GM19372 (cell line): ENCODE data around the gene PAQR7.
A peak's percentile ranks its signal among the peaks of the same experiment; 100 is the strongest.

Experiments used
- ATAC-seq: cut with Tn5 transposase; IDR thresholded peaks from one replicate; pipeline ENCODE4 v1.9.1; 2021; ENCODE audit warnings: mild to moderate bottlenecking, low read depth, moderate library complexity; ENCODE audit not compliant: unreplicated experiment

The PAQR7 gene

DNA sequence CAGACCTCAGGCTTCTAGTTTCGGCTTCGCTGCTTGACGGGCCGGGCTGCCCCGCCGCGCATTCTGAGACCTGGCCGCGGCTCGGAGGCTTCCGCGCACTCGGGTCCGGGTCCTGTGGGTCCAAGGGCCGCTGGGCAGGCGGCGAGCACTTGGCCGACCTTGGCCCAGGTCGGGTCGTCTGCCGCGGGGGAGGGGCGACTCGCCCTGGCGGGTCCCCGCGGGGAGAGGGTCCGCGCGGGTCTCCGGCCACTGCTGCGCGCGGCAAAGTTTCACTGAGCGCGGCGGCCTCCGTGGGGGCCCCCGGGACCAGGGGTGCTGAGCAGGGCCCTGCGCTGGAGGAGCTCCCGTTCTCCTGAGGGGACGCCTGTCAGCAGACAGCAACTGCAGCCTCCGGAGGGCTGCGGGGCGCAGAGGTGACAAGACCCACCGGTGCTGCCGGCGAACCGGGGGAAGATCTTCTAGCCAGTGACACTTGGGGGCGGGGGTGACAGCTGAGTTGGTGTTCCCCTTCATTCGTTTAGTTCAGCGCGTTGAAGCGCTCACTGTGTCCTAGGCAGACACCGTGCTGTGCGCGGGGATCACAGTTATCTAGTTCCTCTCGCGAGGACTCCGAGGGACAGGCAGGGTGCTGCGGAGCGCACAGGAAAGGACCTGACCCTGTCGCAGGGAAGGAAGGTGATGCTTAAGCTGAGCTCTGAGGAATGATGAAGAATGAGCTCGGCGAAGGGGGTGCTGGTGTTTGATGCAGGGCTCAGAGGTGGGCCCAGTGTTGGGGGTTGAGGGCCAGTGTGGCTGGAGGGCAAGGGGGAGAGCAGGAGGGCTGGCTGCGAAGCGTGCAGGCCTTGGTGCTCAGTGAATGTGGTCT lies 55.0 kb downstream of the PAQR7 start:
- peak; percentile 38 for ATAC-seq

DNA sequence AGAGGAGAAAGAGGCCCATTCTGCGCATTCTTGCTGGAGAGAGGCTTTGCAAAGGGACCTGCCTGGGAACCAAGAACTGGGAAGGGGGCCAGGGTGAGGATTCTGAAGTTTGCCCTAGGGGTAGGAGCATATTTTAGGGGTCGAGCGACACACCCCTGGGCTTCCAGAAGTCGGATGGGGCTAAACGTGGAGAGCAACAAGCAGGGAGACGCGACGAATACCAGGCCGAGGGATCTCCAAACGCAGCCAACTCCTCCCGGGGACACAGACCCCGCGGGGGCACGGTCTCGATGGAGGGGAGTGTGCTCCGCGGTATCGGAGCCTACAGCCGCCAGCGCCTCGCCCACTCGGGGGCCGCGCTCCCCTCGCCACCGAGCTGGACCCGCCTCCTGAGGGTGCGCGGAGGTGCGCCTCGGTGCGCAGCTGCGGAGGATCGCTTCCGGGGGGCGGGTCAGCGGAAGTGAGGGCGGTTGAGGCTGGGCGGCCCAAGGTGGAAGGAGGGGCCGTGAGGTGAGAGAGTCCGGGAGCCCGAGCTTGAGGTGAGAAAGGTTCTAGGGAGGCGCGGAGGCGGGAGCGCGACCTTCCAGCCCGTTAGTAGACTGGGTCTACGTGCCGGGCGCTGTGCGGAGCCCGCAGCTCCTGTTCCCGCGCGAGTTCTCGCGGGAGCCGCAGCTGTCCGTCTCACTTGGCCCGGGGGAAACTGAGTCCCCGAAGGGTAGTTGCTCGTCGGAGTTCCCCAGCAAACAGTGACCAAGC lies 55.8 kb downstream of the PAQR7 start, which contains the start of gene MTFR1L:
MTFR1L (plus strand) TSS at position 464 of the 756 bp plus-strand sequence. CDS start 3,151 bp downstream, outside the sequence.
- peak; percentile 85 for ATAC-seq

DNA sequence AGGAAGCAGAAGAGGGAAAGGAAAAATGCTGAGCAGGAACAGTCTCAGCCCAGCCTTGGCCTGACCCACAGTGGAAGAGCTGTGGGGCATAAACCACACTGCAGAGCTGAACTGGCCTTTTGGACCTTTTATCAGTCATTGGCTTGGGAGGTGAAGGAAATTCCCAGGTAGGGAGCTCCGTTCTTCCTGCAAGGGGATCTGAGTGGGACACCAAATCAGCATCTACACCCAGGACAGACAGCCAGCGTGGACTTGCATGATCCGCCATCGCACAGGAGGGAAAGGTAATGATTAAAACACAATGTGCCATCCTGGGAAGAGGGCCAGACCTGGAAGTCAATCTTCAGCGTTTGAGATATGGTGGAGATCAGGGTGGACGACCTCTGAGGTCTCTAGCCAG lies 56.9 kb downstream of the PAQR7 start:
- ATAC-seq, result no peak

DNA sequence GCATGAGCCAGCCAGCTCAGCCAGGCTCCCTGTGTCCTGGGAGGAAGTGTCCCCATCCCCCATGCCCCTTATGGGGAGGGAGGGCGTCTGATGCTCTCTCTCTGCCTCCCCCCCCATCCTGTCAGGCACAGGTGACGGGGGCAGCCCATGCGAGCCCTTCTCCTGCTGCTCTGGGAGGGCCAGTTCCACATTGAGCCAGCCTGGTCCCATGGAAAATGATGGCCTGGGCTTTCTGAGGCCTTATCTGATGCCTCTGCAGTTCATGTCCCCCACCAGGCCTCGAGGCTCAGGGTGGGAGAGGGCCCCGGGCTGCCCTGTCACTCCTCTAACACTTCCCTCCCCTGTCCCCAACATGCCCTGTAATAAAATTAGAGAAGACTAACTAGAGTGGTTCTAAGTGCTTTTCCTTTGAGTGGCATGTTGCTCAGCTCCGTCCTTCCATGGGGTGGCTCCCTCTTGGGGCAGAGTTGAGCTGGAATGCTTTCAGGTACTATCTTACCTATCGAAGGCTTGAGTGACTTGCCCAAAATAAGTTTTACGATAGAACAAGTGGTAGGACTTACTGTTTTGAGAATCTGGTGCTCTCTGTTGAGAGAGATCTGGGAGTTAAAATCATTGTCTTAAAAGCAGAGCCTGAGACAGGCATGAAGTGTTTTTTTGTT lies 57.5 kb downstream of the PAQR7 start:
- no peak for ATAC-seq

DNA sequence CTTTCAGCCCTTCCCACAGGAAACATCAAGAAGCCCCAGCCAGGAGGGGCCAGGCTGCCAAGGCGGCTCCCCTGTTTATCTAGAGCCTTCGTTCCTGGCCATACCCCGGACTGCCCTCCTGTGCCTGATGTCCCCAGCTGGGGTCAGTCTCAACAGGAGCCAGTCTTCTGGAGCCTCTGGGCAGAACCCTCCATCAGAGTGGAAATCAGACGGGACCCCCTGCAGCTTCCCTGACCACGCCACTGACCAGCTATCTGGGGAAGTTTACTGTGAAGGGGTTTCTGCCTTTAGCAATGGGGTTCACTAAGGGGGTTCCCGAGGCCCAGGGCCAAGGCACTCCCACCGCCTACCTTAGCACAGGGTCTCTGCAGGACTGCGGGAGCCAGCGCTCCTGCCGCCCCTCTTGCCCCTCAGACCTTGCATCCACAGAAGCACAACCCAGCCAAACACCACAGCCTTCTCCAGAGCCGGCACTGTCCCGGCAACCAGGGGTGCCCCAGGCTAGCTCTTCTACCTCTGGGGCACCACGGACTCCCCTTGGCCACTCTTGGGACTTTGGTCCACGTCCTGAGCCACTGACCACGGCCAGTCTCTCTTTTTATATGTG lies 59.3 kb downstream of the PAQR7 start:
- ATAC-seq, result no peak

DNA sequence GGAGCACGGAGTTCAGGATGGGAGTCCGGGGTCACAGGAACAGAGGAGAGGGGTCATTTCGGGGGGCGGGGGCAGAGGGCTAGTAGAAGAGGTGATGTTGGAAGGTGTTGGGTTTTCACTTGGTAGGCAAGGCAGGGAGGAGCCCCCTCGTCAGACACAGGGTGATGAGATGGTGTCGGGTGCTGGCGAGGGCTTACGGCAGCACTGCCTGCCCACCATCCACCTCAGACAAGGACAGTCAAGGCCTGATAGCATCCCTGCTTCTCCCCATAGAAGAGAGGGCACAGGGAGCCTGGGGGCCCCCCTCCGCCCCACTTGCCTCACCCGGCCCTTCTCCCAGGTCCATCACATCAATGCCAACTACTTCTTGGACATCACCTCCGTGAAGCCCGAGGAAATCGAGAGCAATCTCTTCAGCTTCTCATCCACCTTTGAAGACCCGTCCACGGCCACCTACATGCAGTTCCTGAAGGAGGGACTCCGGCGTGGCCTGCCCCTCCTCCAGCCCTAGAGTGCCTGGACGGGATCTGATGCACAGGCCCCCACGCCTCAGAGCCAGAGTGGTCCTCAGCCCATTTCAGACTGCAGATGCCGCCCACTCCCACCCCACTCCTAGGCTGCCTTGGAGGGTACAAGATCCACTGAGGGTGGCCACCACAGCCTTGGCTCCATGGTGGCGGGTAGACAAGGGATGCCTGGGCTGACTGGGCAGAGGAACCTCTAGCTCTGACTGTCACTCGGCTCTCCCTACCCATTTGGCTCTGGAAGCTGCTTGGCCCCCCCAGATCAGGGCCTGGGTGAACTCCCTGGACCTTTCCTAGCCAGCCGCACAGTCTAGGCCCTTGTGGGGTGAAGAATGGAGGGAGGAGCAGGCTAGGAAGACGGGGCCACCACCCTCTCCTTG lies 60.0 kb downstream of the PAQR7 start:
- ATAC-seq, result no peak

DNA sequence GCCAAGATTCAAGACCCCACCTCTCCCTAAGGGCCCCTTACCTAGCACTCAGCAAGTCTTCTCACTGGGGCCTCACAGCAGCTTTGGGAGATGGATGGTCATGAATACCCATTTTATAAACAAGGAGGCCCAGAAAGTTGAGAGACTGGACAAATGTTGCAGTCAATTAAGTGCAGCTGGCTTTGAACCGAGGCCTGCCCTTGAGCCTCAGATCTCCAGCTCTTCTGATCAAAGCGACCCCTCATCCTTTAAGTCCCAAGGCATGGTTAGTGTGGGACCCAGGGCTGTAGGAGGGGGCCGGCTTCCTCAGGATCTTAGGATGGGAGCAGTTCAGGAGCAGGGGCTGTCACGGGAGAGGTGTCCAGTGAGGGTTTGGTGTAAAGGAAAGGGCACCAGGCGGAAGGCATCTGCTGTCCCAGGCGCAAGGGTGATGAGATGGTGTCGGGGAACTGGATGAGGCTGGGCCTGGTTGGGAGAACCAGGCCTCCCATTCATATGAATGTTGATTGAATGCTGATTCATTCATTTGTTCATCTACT lies 60.9 kb downstream of the PAQR7 start:
- ATAC-seq, result no peak

DNA sequence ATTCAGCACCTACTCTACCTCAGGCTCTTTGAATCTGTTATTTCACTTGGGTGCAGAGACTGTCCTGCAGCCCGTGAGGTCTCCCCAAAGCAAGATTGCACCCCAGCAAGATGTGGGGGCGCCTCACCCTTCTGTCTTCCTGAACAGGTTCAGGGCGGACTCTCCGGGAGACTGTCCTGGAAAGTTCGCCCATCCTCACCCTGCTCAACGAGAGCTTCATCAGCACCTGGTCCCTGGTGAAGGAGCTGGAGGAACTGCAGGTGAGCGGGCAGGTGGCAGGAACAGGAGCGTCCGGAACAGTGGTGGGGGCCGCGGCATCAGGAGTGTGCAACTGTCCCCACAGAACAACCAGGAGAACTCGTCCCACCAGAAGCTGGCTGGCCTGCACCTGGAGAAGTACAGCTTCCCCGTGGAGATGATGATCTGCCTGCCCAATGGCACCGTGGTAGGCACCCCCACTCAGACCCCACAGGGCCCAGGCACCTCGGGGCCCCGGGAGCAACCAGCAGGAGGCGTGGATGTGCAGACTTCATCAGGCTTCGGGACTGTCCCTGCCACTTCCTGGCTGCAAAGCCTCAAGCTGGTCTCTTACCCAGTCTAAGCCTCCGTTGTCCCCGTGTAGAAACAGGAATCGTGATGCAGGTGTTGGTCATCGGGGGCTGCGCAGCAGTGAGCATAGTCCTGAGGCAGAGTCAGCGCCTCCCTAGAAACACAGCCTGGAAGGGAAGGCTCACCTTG lies 61.6 kb downstream of the PAQR7 start:
- no peak for ATAC-seq

DNA sequence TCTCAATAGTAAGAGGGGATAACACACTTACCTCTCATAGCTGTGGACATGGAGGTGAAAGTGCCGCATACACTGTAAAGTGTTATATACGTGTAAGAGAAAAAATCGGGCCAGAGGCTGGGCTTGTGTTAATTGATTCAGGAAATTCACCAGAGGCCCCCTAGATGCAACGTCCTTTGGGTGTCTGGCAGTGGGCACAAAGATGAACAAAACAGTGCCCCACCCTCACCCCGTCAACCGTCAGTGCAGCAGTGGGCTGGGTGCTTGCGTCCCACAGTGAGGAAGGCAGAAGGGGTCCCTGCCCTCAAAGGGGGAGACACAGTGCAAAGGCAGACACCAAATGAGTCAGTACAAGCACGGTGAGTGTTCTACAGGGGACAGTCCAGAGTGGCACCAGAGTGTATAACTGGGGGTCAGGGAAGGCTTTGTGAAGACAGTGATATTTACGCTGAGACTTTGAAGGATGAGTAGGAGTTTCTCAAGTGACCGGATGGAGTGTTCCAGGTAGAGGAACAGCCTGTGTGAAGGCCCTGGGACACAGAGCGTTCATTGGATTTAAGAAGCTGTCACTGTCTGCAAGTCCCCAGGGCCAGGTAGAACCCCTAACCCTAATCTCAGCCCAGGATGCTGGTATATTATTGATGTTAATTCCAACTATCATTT lies 62.3 kb downstream of the PAQR7 start:
- no peak for ATAC-seq
